Hindlimb muscle (tissue), 1 donor: ENCODE measurements around the gene MEIOB. TPM values are rescaled to one million over a fixed set of nuclear protein-coding genes. Genes with fewer than 3 reads are reported as not detected.
"Not testable (repeated sequence)": the region's sequence is repeated elsewhere in the genome, so short reads cannot be mapped to it uniquely, and the experiment has no call there.

Experiments
- DNase-seq: peaks from one replicate; pipeline ENCODE4 v3.0.0-alpha.2; 2013
- polyA plus RNA-seq: library from polyadenylated mRNA; unstranded; fragments of 120-200 nt; gene quantifications from one replicate; pipeline ENCODE4 v1.2.1, GENCODE V29; 2013; ENCODE audit not compliant: insufficient read length

Gene MEIOB
- polyA plus RNA-seq, 1 donor = 0.26 TPM

- DNase-seq = no peak
These were observed 5.1 kb upstream of the MEIOB start for GRCh38 chr16:1877089-1877488.

GRCh38 chr16:1876468-1876867 lies 4.5 kb upstream of the MEIOB start:
- no peak for DNase-seq

GRCh38 chr16:1876066-1876465 lies 4.1 kb upstream of the MEIOB start:
- not testable (repeated sequence) for DNase-seq

- no peak for DNase-seq
These were observed 2.9 kb upstream of the MEIOB start for GRCh38 chr16:1874854-1875253.

GRCh38 chr16:1870365-1871082 lies 1.4 kb downstream of the MEIOB start:
- no peak for DNase-seq

- no peak for DNase-seq
These were observed 5.9 kb downstream of the MEIOB start for GRCh38 chr16:1865902-1866690.

GRCh38 chr16:1863681-1864460 lies 8.1 kb downstream of the MEIOB start:
- no peak for DNase-seq

GRCh38 chr16:1862394-1862793 lies 9.6 kb downstream of the MEIOB start:
- no peak for DNase-seq

GRCh38 chr16:1861730-1862129 lies 10.2 kb downstream of the MEIOB start:
- no peak for DNase-seq

GRCh38 chr16:1859650-1860049 lies 12.3 kb downstream of the MEIOB start:
- no peak for DNase-seq

- no peak for DNase-seq
These were observed 13.6 kb downstream of the MEIOB start for GRCh38 chr16:1858189-1858865.

GRCh38 chr16:1857433-1858097 lies 14.4 kb downstream of the MEIOB start:
- DNase-seq = no peak

- no peak for DNase-seq
These were observed 20.2 kb downstream of the MEIOB start for GRCh38 chr16:1851793-1852192.

- no peak for DNase-seq
These were observed 21.0 kb downstream of the MEIOB start for GRCh38 chr16:1850981-1851380.

- DNase-seq = no peak
These were observed 25.5 kb downstream of the MEIOB start for GRCh38 chr16:1846416-1846815.

- no peak for DNase-seq
These were observed 26.0 kb downstream of the MEIOB start for GRCh38 chr16:1845985-1846384.

- DNase-seq = no peak
These were observed 32.4 kb downstream of the MEIOB start for GRCh38 chr16:1839554-1839953.

- no peak for DNase-seq
These were observed 37.9 kb downstream of the MEIOB start for GRCh38 chr16:1834096-1834495.

GRCh38 chr16:1832838-1833454 lies 39.0 kb downstream of the MEIOB start:
- DNase-seq = no peak

- DNase-seq = no peak
These were observed 40.5 kb downstream of the MEIOB start for GRCh38 chr16:1831186-1832075.

- no peak for DNase-seq
These were observed 41.8 kb downstream of the MEIOB start for GRCh38 chr16:1830213-1830612.
